Transverse colon (tissue), 4 donors: ENCODE results near the gene MSANTD3.

Source experiments
- EP300 ChIP-seq: sonication (generic); formaldehyde crosslinking; IDR thresholded peaks from one replicate; pipeline ENCODE4 v1.6.1; 2017; ENCODE audit warnings: antibody characterized with exemption, low read depth
- POLR2A ChIP-seq: fragments of 450-650 bp; IDR thresholded peaks from one replicate; pipeline ENCODE4 v1.6.1; 2016; ENCODE audit warnings: antibody characterized with exemption, mild to moderate bottlenecking, moderate library complexity
- POLR2AphosphoS5 ChIP-seq, 3 donors: sonication (generic); formaldehyde crosslinking; IDR thresholded peaks; one replicate each; pipeline ENCODE4 v1.6.1; 2016; ENCODE audit warnings: antibody characterized with exemption in 3 of 3
- TF ChIP-seq, protein P1 (sequence below), 5 experiments: fragments of 200-600 bp in 3 of 5; fragments of 450-650 bp in 2 of 5; sonication (generic) in 3 of 5; IDR thresholded peaks; 1 replicate in 2 of 5; 2 replicates in 3 of 5; pipeline ENCODE4 v1.5.1; 2016 to 2017; ENCODE audit warnings: antibody characterized with exemption in 5 of 5, inconsistent platforms in 3 of 5, mild to moderate bottlenecking in 2 of 5, moderate library complexity in 1 of 5

DNA sequence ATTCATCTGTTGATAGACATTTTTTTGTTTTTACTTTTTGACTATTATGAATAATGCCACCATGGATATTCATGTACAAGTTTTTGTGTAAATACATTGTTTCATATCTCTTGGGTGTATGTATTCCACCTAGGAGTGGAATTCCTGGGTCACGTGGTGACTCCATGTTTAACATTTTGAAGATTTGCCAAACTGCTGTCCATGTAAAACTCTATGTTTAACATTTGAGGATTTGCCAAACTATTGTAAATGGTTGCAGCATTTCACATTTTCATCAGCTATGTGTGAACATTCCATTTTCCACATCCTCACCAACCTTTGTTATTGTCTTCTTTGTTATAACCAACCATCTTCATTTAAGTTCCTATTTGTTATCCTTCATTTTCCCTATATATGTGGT lies 58.3 kb downstream of the MSANTD3 start:
- TF ChIP-seq, protein P1, sequence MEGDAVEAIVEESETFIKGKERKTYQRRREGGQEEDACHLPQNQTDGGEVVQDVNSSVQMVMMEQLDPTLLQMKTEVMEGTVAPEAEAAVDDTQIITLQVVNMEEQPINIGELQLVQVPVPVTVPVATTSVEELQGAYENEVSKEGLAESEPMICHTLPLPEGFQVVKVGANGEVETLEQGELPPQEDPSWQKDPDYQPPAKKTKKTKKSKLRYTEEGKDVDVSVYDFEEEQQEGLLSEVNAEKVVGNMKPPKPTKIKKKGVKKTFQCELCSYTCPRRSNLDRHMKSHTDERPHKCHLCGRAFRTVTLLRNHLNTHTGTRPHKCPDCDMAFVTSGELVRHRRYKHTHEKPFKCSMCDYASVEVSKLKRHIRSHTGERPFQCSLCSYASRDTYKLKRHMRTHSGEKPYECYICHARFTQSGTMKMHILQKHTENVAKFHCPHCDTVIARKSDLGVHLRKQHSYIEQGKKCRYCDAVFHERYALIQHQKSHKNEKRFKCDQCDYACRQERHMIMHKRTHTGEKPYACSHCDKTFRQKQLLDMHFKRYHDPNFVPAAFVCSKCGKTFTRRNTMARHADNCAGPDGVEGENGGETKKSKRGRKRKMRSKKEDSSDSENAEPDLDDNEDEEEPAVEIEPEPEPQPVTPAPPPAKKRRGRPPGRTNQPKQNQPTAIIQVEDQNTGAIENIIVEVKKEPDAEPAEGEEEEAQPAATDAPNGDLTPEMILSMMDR (IDR thresholded peaks at IDR 0.05): no peak
- TF ChIP-seq POLR2A: no peak
- no peak for TF ChIP-seq POLR2AphosphoS5 (IDR thresholded peaks at IDR 0.05)
- TF ChIP-seq EP300: no peak
